Panc1 (cell line): ENCODE measurements around the gene CORT. TPM values are rescaled to one million over a fixed set of nuclear protein-coding genes. Genes with fewer than 3 reads are reported as not detected.
"Not testable (repeated sequence)": the region's sequence is repeated elsewhere in the genome, so short reads cannot be mapped to it uniquely, and the experiment has no call there.

Experiments used
- ATAC-seq: fragments of 200-7000 bp; cut with Tn5 transposase; 2 replicates; pipeline ENCODE4 v1.9.1; 2020; ENCODE audit warnings: mild to moderate bottlenecking, moderate library complexity
- BruUV-seq: library from RNA; stranded (reverse); fragments of 400-500 nt; replicated peaks from 2 replicates; lab custom pipeline; 2021; lab: Mats Ljungman, UMichigan
- CTCF ChIA-PET: fragments of 300-600 bp; sonication (Branson Sonifier 250); formaldehyde crosslinking; loops from one replicate; lab custom pipeline; 2022; ENCODE audit warnings: antibody characterized with exemption; lab: Charles Lee
- POLR2A ChIA-PET: fragments of 300-600 bp; sonication (Branson Sonifier 250); formaldehyde crosslinking; loops from one replicate; lab custom pipeline; 2022; ENCODE audit warnings: antibody characterized with exemption; lab: Charles Lee
- DNase-seq: peaks from one replicate; pipeline ENCODE4 v3.0.0-alpha.2; 2010; ENCODE audit warnings: low read depth, low spot score
- H3K27ac ChIP-seq: 2 replicates; pipeline ENCODE4 v1.5.1; 2011; ENCODE audit warnings: mild to moderate bottlenecking, low read length, inconsistent platforms
- H3K27me3 ChIP-seq: fragments of 200-500 bp; sonication (Bioruptor generic); 2 replicates; pipeline ENCODE4 v1.6.0; 2014; ENCODE audit warnings: low read length, inconsistent platforms; ENCODE audit not compliant: control insufficient read depth, insufficient read depth
- H3K36me3 ChIP-seq: fragments of 200-500 bp; sonication (Bioruptor generic); 2 replicates; pipeline ENCODE4 v1.5.1; 2014; ENCODE audit warnings: inconsistent platforms, mild to moderate bottlenecking, low read length, moderate library complexity; ENCODE audit not compliant: control insufficient read depth, insufficient read depth
- H3K4me1 ChIP-seq: 2 replicates; pipeline ENCODE4 v1.5.1; 2011; ENCODE audit warnings: inconsistent platforms, mild to moderate bottlenecking, low read length, moderate library complexity; ENCODE audit not compliant: control insufficient read depth, insufficient read depth
- H3K4me3 ChIP-seq, 2 experiments: 2 replicates each; pipeline ENCODE4 v1.5.1; 2011 to 2012; ENCODE audit warnings: low read depth in 2 of 2, low read length in 2 of 2, mild to moderate bottlenecking in 2 of 2, inconsistent platforms in 1 of 2, moderate library complexity in 1 of 2
- H3K9me3 ChIP-seq: fragments of 200-500 bp; sonication (Bioruptor generic); 2 replicates; pipeline ENCODE4 v1.5.1; 2014; ENCODE audit warnings: low read depth, mild to moderate bottlenecking, inconsistent platforms, low read length, moderate library complexity; ENCODE audit not compliant: control insufficient read depth, insufficient read depth
- CTCF ChIP-seq: fragments of 450-650 bp; IDR thresholded peaks from 2 replicates; pipeline ENCODE4 v1.5.1; 2017; ENCODE audit warnings: mild to moderate bottlenecking
- POLR2AphosphoS5 ChIP-seq: IDR thresholded peaks from 2 replicates; pipeline ENCODE4 v1.6.1; 2012; ENCODE audit warnings: mild to moderate bottlenecking, low read depth, low read length, moderate library complexity
- REST ChIP-seq, 2 experiments: IDR thresholded peaks; 2 replicates each; pipeline ENCODE4 v1.6.1; 2011 to 2012; ENCODE audit warnings: low read depth in 2 of 2, control low read depth in 1 of 2, low read length in 1 of 2, mild to moderate bottlenecking in 1 of 2, moderate library complexity in 1 of 2; ENCODE audit not compliant: insufficient read depth in 1 of 2
- SIN3A ChIP-seq: IDR thresholded peaks from 2 replicates; pipeline ENCODE4 v1.6.1; 2012; ENCODE audit warnings: low read depth, mild to moderate bottlenecking, low read length, moderate library complexity, borderline replicate concordance; ENCODE audit not compliant: insufficient read depth
- TCF7L2 ChIP-seq: IDR thresholded peaks from 2 replicates; pipeline ENCODE4 v1.6.1; 2011; ENCODE audit warnings: mild to moderate bottlenecking, low read depth, low read length, inconsistent platforms
- in situ Hi-C: cut with HindIII; loops from 2 replicates; pipeline ENCODE4 v1.10.0; 2016; ENCODE audit warnings: low sequenced_read_pairs, low pct_unique_long_range_greater_than_20kb
- intact Hi-C: fragments of 100-400 bp; cut with micrococcal nuclease; formaldehyde crosslinking; loops from one replicate; pipeline ENCODE4 v1.10.0; 2022; ENCODE audit not compliant: unreplicated experiment
- total RNA-seq: library from RNA; stranded (reverse); gene quantifications from one replicate; pipeline ENCODE4 v1.2.1, GENCODE V29; 2021; ENCODE audit not compliant: unreplicated experiment

The CORT gene
- total RNA-seq, 1 experiment from 2014 or later: 0.41 TPM

- no peak for DNase-seq
- Histone ChIP-seq H3K27me3 (no peaks in the 10 kb centered on the region), H3K27ac (peak overlapping the region; percentile 82), H3K36me3 (peaks cover under 1% of the 10 kb centered on the region), H3K9me3 (no peaks in the 10 kb centered on the region), H3K4me1 (peaks cover 17% of the 10 kb centered on the region), H3K4me3 (peak overlapping the region; percentile 73 to 86)
- ATAC-seq: no peak
- intact Hi-C loops (no loop called here), in situ Hi-C loops (no loop called here)
- ChIA-PET CTCF (interaction anchor here (0.5 to 1.0 kb wide), 2 partner anchors 43 to 134 kb away, joined by 3 to 4 read pairs; partner anchors contain the start of gene CENPS), POLR2A (interaction anchor here (0.6 kb wide), 1 partner anchor 372 kb away, joined by 12 read pairs; no protein-coding TSS in a partner anchor)
- no peak for TF ChIP-seq REST (IDR thresholded peaks at IDR 0.05; ENCODE audit: insufficient read depth in 1 of 2, low read depth in 2 of 2, low read length in 1 of 2)
- no peak for TF ChIP-seq CTCF
- no peak for TF ChIP-seq TCF7L2
- no peak for TF ChIP-seq POLR2AphosphoS5
- no peak for TF ChIP-seq SIN3A
- no TSS peak for BruUV-seq
Observed at GRCh38 chr1:10473145-10473765, 23.4 kb downstream of the CORT start.

- DNase-seq, H3K27me3 ChIP-seq, H3K36me3 ChIP-seq, CTCF ChIA-PET, ATAC-seq, intact Hi-C loops, H3K9me3 ChIP-seq, BruUV-seq, in situ Hi-C loops, POLR2A ChIA-PET: not testable (repeated sequence)
- Histone ChIP-seq H3K4me3 (peak overlapping the region; percentile 82 to 89), H3K4me1 (peaks cover 17% of the 10 kb centered on the region), H3K27ac (peak overlapping the region; percentile 82)
Observed at GRCh38 chr1:10474309-10474612, 24.4 kb downstream of the CORT start.

- CTCF ChIA-PET: no interaction called here
- Histone ChIP-seq H3K4me3 (peak within 1 kb of the TSS; percentile 82 to 89), H3K27ac (peak within 1 kb of the TSS; percentile 95), H3K9me3 (no peaks in the 10 kb centered on the region), H3K36me3 (no peaks in the 10 kb centered on the region; the same call in 1 of the 2 replicates), H3K4me1 (peaks cover 17% of the 10 kb centered on the region), H3K27me3 (no peaks in the 10 kb centered on the region)
- POLR2A ChIA-PET: no interaction called here
- in situ Hi-C loops (no loop called here), intact Hi-C loops (no loop called here)
- DNase-seq (peak; percentile 48), ATAC-seq (peak; percentile 90)
- no peak for TF ChIP-seq CTCF
- TF ChIP-seq TCF7L2: no peak
- peak; percentile 82 for TF ChIP-seq SIN3A
- TF ChIP-seq REST (IDR thresholded peaks at IDR 0.05; ENCODE audit: insufficient read depth in 1 of 2, low read depth in 2 of 2, low read length in 1 of 2): no peak
- peak; percentile 84 for TF ChIP-seq POLR2AphosphoS5
- no TSS peak for BruUV-seq
Observed at GRCh38 chr1:10474613-10475507, 25.0 kb downstream of the CORT start, which contains the start of gene PEX14. TSS of gene PEX14 (plus strand) at chr1:10474950. CDS start at chr1:10474967, 17 bp downstream.
